ENCODE results near the gene CADM4.

The CADM4 gene

DNA sequence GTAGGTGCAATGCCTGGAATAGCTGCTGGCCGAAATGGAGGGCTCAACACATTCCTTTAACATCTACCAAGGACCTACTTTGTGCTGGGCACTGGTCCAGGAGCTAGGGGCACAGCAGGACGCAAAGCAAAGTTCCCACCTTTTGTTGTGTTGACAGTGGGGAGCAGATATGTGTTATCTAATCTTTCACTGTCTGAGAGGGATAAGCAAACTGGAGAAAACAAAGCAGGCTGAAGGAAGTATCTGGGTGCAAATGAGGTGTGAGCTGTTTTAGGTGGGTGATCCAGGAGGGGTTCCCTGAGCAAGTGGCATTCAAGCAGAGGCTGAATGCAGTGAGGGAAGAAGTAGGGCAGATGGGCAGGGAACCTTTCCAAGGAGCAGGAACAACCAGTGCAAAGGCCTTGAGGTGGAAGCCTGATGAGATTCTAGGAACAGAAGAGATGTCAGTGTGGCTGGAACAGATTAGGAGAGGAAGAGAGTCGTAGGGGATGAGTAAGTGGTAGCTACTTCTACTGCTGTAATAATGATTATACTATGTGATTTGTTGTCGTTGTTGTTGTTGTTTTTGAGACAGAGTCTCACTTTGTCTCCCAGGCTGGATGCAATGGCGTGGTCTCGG, 32.5 kb upstream of the CADM4 start:
- H3K27ac ChIP-seq = no peak overlapping the region
- TF ChIP-seq, protein P1, sequence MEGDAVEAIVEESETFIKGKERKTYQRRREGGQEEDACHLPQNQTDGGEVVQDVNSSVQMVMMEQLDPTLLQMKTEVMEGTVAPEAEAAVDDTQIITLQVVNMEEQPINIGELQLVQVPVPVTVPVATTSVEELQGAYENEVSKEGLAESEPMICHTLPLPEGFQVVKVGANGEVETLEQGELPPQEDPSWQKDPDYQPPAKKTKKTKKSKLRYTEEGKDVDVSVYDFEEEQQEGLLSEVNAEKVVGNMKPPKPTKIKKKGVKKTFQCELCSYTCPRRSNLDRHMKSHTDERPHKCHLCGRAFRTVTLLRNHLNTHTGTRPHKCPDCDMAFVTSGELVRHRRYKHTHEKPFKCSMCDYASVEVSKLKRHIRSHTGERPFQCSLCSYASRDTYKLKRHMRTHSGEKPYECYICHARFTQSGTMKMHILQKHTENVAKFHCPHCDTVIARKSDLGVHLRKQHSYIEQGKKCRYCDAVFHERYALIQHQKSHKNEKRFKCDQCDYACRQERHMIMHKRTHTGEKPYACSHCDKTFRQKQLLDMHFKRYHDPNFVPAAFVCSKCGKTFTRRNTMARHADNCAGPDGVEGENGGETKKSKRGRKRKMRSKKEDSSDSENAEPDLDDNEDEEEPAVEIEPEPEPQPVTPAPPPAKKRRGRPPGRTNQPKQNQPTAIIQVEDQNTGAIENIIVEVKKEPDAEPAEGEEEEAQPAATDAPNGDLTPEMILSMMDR (conservative IDR thresholded peaks at IDR 0.05) = no peak
- TF ChIP-seq ZFX (IDR thresholded peaks at IDR 0.05) = no peak

DNA sequence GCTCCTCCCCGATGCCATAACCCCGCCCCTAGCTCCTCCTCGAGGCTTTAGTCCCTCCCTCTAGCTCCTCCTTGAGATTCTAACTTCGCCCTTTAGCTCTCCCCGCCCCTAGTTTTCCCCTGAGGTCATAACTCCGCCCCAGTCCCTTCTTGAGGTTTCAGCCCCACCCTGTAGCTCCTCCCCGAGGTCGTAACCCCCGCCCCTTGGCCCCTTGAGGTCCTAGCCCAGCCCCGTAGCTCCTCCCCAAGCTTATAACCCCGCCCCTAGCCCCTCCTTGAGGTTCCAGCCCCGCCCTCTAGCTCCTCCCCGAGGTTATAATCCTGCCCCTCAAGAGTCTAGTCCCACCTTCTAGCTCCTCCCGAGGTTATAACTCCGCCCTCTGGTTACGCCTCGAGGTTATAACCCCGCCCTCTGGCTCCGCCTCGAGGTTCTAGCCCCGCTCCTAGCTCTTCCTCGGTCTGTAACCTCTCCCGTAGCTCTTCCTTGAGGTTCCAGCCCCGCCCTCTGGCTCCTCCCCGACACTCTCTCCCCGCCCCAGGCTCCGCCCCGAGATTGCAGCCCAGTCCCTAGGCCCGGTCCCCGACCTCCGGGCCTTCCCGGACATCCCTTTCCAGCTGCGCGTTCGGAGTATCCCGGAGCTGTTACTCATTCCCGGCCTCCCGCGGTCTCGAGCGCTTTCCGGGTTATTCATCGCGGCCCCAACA, 28.9 kb upstream of the CADM4 start:
- no peak for TF ChIP-seq ZFX (IDR thresholded peaks at IDR 0.05)
- TF ChIP-seq, protein P1 (conservative IDR thresholded peaks at IDR 0.05) = no peak
- H3K27ac ChIP-seq = peak overlapping the region; percentile 53

DNA sequence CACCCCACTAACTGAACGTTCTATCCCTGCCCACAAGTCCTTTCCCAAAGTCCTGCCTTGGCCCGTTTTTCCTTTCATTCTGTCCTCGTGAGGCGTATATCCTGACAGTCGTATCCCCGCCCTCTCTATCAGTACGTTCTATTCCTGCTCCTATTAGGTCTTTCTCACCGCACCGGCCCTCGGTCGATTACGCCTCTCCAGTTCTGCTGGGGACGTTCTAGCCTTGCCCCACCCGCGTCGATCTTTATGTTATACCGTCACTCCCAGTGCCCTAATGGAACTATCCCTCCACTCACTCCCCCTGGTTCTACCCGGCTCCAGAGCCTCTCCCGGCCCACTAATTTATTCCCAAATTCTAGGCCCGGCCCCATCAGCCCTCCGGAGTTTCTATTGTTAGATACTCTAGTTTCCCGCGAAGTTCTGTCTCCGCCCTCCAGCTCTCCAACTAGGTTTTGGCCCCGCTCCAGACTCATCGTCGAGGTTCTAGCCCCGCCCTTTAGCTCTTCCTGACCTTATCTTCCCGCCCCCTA, 28.3 kb upstream of the CADM4 start:
- peak overlapping the region; percentile 37 for H3K27ac ChIP-seq
- TF ChIP-seq, protein P1 (conservative IDR thresholded peaks at IDR 0.05) = no peak

DNA sequence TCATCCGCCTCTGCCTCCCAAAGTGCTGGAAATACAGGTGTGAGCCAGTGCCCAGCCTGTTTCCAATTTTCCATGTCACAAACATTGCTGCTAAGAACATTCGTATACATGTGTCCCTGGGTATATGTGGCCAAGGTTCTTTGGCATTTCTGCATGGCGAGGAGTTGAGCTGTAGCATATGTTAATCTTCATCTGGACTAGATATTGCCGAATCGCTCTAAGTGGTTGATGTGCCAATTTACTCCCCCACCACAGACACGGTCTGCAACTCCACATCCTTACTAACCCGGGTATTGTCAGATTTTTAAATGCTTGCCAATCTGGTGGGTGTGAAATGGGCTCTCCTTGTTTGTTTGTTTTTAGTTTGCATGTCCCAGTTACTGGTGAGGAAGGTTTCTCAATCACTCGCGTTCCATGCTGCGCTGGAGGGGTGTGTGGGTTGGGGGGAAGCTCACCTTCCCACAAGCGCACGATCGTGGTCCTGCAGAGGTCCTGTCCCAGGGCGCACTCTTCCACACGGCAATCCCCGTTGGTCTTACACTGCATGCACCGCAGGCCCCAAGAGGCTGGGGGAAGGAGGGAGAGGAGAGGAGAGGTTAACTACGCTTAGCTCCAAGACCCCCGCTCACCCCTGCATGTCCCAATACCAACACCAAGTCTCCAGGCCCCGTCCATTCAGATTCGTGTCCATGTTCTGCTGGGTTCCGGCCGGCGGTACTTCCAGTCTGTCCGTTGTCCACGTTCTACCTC, 27.7 kb upstream of the CADM4 start:
- H3K27ac ChIP-seq = peak overlapping the region; percentile 37

DNA sequence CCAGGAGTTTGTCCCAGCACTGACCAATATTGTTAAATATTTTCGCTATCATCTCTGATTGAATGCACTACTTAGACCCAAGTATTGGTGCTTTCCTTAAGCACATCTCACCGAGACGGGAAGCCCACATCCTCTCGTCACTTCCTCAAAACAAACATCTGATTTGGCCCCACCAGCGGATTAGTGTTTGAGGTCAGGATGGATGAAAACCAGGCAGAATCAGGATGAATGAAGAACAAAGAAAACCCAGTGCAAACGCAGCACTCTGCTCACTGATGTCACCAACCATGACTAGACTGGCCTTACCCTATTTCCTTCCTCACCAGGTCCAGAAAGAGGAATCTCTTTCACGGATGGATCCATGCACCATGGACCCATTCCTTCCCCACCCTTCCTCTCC, 24.4 kb upstream of the CADM4 start:
- no peak overlapping the region for H3K27ac ChIP-seq
- TF ChIP-seq, protein P1 (conservative IDR thresholded peaks at IDR 0.05) = no peak
- no peak for TF ChIP-seq ZFX (IDR thresholded peaks at IDR 0.05)

More for the DNA sequence above, 27.7 kb upstream of the CADM4 start:
- TF ChIP-seq ZFX (IDR thresholded peaks at IDR 0.05) = no peak
- TF ChIP-seq, protein P1 (conservative IDR thresholded peaks at IDR 0.05) = no peak

DNA sequence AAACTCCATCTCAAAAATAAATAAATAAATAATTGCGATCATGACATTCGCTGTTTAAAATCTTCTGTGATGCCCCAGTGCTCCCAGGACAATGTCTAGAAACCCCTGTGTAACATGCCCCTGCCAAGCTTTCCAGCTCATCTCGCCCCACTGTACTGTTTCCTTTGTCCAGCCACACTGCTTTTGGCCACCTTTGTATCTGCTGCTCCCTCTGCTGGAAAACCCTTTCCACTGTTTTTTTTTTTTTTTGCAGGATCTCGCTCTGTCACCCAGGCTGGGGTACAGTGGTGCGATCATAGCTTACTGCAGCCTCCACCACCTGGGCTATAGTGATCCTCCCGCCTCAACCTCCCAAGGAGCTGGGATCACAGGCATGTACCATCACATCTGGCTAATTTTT, 22.8 kb upstream of the CADM4 start:
- TF ChIP-seq, protein P1 (conservative IDR thresholded peaks at IDR 0.05) = peak; percentile 28
- no peak for TF ChIP-seq ZFX (IDR thresholded peaks at IDR 0.05)
- no peak overlapping the region for H3K27ac ChIP-seq

DNA sequence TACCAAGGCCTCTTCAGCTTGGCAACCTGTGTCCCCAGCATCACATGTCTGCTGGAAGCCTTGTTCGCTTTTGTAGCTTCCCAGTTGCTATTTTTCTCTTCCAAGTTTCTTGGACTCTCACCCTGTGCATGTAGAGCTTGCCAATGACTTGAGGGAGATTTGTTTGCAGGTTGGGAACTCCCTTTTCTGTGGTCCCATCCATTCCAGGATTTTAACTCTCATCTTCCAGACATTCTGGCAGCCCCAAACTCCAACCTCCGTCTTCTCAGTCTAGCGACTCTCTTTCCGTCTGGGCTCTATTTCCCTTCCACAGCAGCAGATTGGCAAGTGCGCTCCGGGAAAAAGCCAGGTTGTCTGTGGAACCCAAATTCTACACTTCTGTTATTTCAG, 21.3 kb upstream of the CADM4 start:
- no peak for TF ChIP-seq ZFX (IDR thresholded peaks at IDR 0.05)
- TF ChIP-seq, protein P1 (conservative IDR thresholded peaks at IDR 0.05) = no peak
- H3K27ac ChIP-seq = no peak overlapping the region
